RWPE2 (cell line): Measurements from ENCODE around the gene FHOD3.

Experiments
- ATAC-seq: fragments of 200-7000 bp; cut with Tn5 transposase; 3 replicates; pipeline ENCODE4 v1.9.1; 2021; ENCODE audit warnings: low read depth
- DNase-seq: peaks from one replicate; pipeline ENCODE4 v3.0.0-alpha.2; 2020; ENCODE audit warnings: low spot score
- H3K27ac ChIP-seq: fragments of 450-650 bp; 2 replicates; pipeline ENCODE4 v1.5.1; 2017; ENCODE audit warnings: mild to moderate bottlenecking; ENCODE audit not compliant: poor library complexity, severe bottlenecking
- H3K27me3 ChIP-seq: fragments of 250-450 bp; sonication (Bioruptor Pico); 2 replicates; pipeline ENCODE4 v1.5.1; 2021; ENCODE audit warnings: mild to moderate bottlenecking, moderate library complexity; ENCODE audit not compliant: insufficient read depth, poor library complexity, severe bottlenecking
- H3K36me3 ChIP-seq: fragments of 250-450 bp; sonication (Bioruptor Pico); 2 replicates; pipeline ENCODE4 v1.5.1; 2020; ENCODE audit warnings: low read depth, mild to moderate bottlenecking, moderate library complexity
- H3K4me1 ChIP-seq: fragments of 250-450 bp; sonication (Bioruptor Pico); 2 replicates; pipeline ENCODE4 v1.5.1; 2021; ENCODE audit warnings: mild to moderate bottlenecking, moderate library complexity; ENCODE audit not compliant: insufficient read depth, poor library complexity, severe bottlenecking
- H3K4me3 ChIP-seq: fragments of 250-450 bp; sonication (Bioruptor Pico); 2 replicates; pipeline ENCODE4 v1.5.1; 2021; ENCODE audit warnings: mild to moderate bottlenecking, moderate library complexity; ENCODE audit not compliant: severe bottlenecking
- H3K9me3 ChIP-seq: fragments of 250-450 bp; sonication (Bioruptor Pico); 2 replicates; pipeline ENCODE4 v1.5.1; 2021; ENCODE audit warnings: mild to moderate bottlenecking, moderate library complexity; ENCODE audit not compliant: severe bottlenecking
- TF ChIP-seq, protein P1 (sequence below): fragments of 450-650 bp; IDR thresholded peaks from one replicate; pipeline ENCODE4 v1.5.1; 2017; ENCODE audit warnings: mild to moderate bottlenecking, moderate library complexity; ENCODE audit not compliant: poor library complexity, severe bottlenecking

The FHOD3 gene

DNA sequence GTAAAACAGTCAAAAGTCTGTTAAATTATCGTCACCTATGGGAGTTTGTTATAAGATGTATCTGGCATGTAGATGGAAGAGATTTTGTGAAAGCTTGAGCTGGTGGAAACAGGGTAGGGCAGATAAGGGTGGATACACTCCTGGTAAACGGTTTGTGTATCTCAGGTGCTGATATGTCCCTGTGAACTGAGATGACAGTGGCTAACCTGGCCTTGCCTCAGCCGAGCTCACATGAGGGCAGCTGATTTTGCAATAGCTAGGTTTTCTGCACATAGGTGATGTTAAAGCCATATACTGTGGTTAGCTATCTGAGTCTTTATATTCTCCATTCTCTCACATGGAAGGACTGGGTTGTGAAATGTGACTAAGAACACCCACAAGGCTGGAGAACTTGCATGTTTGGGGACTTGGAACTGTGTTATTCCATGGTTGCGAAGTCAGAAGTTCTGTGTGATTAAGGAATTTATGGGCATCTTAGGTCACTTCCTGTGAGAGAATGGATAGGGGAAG is 326.2 kb downstream of the FHOD3 start:
- Histone ChIP-seq H3K4me1 (no peaks in the 10 kb centered on the region), H3K9me3 (no peaks in the 10 kb centered on the region), H3K36me3 (no peaks in the 10 kb centered on the region), H3K27ac (no peak overlapping the region), H3K27me3 (no peaks in the 10 kb centered on the region), H3K4me3 (no peak overlapping the region)
- DNase-seq (no peak), ATAC-seq (no peak)
- TF ChIP-seq, protein P1, sequence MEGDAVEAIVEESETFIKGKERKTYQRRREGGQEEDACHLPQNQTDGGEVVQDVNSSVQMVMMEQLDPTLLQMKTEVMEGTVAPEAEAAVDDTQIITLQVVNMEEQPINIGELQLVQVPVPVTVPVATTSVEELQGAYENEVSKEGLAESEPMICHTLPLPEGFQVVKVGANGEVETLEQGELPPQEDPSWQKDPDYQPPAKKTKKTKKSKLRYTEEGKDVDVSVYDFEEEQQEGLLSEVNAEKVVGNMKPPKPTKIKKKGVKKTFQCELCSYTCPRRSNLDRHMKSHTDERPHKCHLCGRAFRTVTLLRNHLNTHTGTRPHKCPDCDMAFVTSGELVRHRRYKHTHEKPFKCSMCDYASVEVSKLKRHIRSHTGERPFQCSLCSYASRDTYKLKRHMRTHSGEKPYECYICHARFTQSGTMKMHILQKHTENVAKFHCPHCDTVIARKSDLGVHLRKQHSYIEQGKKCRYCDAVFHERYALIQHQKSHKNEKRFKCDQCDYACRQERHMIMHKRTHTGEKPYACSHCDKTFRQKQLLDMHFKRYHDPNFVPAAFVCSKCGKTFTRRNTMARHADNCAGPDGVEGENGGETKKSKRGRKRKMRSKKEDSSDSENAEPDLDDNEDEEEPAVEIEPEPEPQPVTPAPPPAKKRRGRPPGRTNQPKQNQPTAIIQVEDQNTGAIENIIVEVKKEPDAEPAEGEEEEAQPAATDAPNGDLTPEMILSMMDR: no peak

DNA sequence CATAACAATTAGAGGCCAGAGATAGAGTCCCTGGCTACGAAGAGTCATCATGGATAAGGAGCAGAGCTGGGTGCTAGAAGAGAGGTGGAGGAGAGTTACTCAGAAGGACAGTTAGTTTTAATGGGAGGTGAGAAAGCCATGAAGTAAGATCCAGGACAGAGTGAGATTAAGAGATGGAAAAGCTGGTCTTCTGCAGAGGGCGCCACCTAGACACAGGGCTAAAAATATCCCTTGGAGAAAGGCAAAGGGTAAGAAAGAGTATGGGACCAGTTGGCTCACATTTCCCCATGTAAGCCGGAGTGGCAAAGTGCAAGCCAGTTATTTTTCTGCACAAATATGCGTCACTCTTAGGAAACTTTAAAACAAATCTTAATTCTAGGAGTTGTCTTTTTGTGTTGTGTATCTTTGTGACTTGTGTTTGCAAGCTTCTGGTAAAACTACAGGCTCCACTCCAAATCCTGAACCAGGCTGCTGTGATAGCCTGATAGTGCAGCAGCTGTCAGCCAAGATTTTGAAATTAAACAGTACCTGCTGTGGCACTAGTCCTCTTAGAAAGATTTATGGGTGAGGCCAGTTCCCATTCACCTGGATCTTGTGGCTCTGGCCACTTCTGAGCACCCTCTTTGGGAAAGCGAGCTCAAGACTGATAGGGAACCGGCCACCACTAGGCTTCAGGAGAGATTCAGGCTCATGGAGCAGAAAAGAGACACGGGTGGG is 327.1 kb downstream of the FHOD3 start:
- ATAC-seq: no peak
- Histone ChIP-seq H3K4me1 (no peaks in the 10 kb centered on the region), H3K4me3 (no peak overlapping the region), H3K27ac (no peak overlapping the region), H3K36me3 (no peaks in the 10 kb centered on the region), H3K9me3 (no peaks in the 10 kb centered on the region), H3K27me3 (no peaks in the 10 kb centered on the region)
- TF ChIP-seq, protein P1: no peak
- no peak for DNase-seq

DNA sequence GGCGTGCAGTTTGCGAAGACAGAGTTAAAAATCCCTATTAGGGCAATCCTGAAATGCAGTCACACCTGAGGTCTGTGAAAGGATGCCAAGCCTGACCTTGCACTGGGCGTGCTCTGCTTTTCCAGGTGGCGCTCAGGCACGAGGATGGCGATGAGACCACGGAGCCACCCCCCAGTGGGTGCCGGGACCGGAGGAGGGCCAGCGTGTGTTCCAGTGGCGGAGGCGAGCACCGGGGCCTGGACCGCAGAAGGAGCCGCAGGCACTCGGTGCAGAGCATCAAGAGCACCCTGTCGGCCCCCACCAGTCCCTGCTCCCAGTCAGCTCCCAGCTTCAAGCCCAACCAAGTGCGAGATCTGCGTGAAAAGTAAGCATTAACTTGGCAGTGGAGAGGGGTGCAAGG is 327.9 kb downstream of the FHOD3 start:
- H3K4me3 ChIP-seq: no peak overlapping the region
- no peaks in the 10 kb centered on the region for H3K4me1 ChIP-seq
- TF ChIP-seq, protein P1: no peak
- no peaks in the 10 kb centered on the region for H3K27me3 ChIP-seq
- no peak overlapping the region for H3K27ac ChIP-seq
- H3K36me3 ChIP-seq: no peaks in the 10 kb centered on the region
- no peak for ATAC-seq
- no peak for DNase-seq
- H3K9me3 ChIP-seq: no peaks in the 10 kb centered on the region

DNA sequence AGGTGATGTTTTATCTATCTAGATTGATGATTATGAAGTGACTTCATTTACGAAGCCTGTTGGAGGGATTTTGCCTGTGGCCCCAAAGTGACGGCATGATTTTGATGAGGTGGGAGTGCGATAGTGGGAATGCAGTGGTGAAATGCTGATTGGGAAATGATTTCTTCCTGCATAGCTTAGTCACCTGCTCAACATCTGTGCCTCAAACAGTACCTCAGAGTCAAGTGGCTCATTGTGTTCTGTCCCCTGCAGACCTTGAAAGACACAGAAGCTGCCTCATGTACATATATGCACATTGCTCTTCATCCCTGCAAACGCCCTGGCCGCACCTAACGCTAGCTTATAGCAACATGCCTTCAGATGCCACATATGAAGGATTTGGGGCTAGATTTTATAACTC is 330.1 kb downstream of the FHOD3 start:
- no peaks in the 10 kb centered on the region for H3K4me1 ChIP-seq
- no peak for ATAC-seq
- H3K36me3 ChIP-seq: no peaks in the 10 kb centered on the region
- H3K9me3 ChIP-seq: no peaks in the 10 kb centered on the region
- H3K27me3 ChIP-seq: no peaks in the 10 kb centered on the region
- H3K27ac ChIP-seq: no peak overlapping the region
- no peak overlapping the region for H3K4me3 ChIP-seq
- TF ChIP-seq, protein P1: no peak
- no peak for DNase-seq
